ENCODE results near the gene CASTOR2. TPM values are rescaled to one million over a fixed set of nuclear protein-coding genes. Genes with fewer than 3 reads are reported as not detected.

The CASTOR2 gene
- total RNA-seq, 2 experiments from 2014 or later, result 3.1 to 3.6 TPM

DNA sequence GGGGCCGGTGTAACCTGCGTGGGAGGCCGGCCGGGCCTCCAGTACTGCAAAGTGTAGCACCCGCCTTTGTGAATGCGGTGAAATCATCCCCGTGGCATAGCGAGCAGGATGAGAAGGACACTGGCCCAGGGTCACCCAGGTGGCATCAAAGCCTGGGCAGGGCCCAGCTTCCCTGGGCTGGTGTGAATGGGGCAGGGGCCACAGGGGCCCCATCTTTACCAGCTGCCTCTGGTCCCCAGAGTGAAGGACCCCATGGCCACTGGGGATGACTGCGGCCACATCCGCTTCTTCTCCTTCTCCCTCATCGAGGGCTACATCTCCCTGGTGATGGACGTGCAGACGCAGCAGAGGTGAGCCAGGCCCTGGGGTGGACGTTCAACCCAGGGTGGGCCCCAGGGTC is 55.3 kb downstream of the CASTOR2 start:
- intact Hi-C loops (cut with DNase I, micrococcal nuclease), result no loop called here
- no peaks in the 10 kb centered on the region for H3K27me3 Mint-ChIP-seq
- TF ChIP-seq, protein P1, sequence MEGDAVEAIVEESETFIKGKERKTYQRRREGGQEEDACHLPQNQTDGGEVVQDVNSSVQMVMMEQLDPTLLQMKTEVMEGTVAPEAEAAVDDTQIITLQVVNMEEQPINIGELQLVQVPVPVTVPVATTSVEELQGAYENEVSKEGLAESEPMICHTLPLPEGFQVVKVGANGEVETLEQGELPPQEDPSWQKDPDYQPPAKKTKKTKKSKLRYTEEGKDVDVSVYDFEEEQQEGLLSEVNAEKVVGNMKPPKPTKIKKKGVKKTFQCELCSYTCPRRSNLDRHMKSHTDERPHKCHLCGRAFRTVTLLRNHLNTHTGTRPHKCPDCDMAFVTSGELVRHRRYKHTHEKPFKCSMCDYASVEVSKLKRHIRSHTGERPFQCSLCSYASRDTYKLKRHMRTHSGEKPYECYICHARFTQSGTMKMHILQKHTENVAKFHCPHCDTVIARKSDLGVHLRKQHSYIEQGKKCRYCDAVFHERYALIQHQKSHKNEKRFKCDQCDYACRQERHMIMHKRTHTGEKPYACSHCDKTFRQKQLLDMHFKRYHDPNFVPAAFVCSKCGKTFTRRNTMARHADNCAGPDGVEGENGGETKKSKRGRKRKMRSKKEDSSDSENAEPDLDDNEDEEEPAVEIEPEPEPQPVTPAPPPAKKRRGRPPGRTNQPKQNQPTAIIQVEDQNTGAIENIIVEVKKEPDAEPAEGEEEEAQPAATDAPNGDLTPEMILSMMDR (IDR thresholded peaks at IDR 0.05), result no peak
- H3K27ac Mint-ChIP-seq, result no peak overlapping the region
- H3K36me3 Mint-ChIP-seq (ENCODE audit: low read depth), result no peaks in the 10 kb centered on the region
- ATAC-seq (ENCODE audit: poor library complexity) (no peak), DNase-seq (no peak)
- Histone ChIP-seq H3K27me3 (ENCODE audit: control insufficient read depth in 1 of 2, insufficient read depth in 2 of 2, low read length in 2 of 2) (no peaks in the 10 kb centered on the region), H3K4me1 (ENCODE audit: insufficient read depth, low read length) (no peaks in the 10 kb centered on the region), H3K4me3 (ENCODE audit: low read length) (no peak overlapping the region), H3K27ac (ENCODE audit: low read depth in 1 of 2, low read length in 2 of 2) (no peak overlapping the region), H3K9me3 (ENCODE audit: control insufficient read depth in 1 of 2, insufficient read depth in 1 of 2, low read length in 2 of 2) (no peaks in the 10 kb centered on the region), H3K36me3 (ENCODE audit: insufficient read depth, low read length) (no peaks in the 10 kb centered on the region)
- ChIA-PET CTCF (no interaction called here), POLR2A (no interaction called here)
- H3K9me3 Mint-ChIP-seq, result no peaks in the 10 kb centered on the region
- H3K4me1 Mint-ChIP-seq (ENCODE audit: low read depth), result no peaks in the 10 kb centered on the region
- no peak overlapping the region for H3K4me3 Mint-ChIP-seq

DNA sequence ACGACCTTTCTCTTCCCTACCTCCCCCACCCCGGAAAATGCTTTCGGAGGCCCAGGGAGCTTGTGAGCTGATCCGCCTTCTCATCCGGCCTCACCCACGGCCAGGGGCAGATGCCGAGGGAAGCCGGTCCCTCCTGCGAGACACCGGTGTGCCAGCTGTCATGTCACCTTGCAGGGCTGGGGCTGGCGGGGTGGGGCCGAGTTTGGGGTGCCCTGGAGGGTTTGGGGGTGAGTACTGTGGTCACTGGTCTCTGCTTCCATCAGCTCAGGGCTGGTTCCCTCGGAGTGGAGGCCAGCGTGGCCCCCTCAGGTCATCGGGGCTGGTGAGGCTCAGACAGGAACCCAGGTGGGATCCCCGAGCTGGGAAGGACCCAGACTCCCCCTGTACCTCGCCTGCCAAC is 60.4 kb downstream of the CASTOR2 start:
- Histone ChIP-seq H3K4me3 (ENCODE audit: low read length) (no peak overlapping the region), H3K36me3 (ENCODE audit: insufficient read depth, low read length) (no peaks in the 10 kb centered on the region), H3K4me1 (ENCODE audit: insufficient read depth, low read length) (no peaks in the 10 kb centered on the region), H3K27ac (ENCODE audit: low read depth in 1 of 2, low read length in 2 of 2) (no peak overlapping the region), H3K9me3 (ENCODE audit: control insufficient read depth in 1 of 2, insufficient read depth in 1 of 2, low read length in 2 of 2) (no peaks in the 10 kb centered on the region), H3K27me3 (ENCODE audit: control insufficient read depth in 1 of 2, insufficient read depth in 2 of 2, low read length in 2 of 2) (no peaks in the 10 kb centered on the region)
- Mint-ChIP-seq H3K27ac (no peak overlapping the region), H3K27me3 (no peaks in the 10 kb centered on the region), H3K9me3 (no peaks in the 10 kb centered on the region), H3K4me1 (ENCODE audit: low read depth) (no peaks in the 10 kb centered on the region), H3K36me3 (ENCODE audit: low read depth) (peaks cover 5% of the 10 kb centered on the region), H3K4me3 (no peak overlapping the region)
- CTCF ChIA-PET, result no interaction called here
- TF ChIP-seq, protein P1 (IDR thresholded peaks at IDR 0.05), result no peak
- intact Hi-C loops (cut with DNase I, micrococcal nuclease), result no loop called here
- DNase-seq (no peak), ATAC-seq (ENCODE audit: poor library complexity) (no peak)
- POLR2A ChIA-PET, result no interaction called here

- ATAC-seq (ENCODE audit: poor library complexity), result no peak
- CTCF ChIA-PET, result interaction anchor here (0.6 kb wide), 1 partner anchor 9 kb away, joined by 5 read pairs; no protein-coding TSS in a partner anchor
These were observed 63.8 kb downstream of the CASTOR2 start for GRCh38 chr7:75028299-75028698.

More at GRCh38 chr7:75028299-75028698, 63.8 kb downstream of the CASTOR2 start:
- Histone ChIP-seq H3K4me3 (ENCODE audit: low read length) (no peak overlapping the region), H3K27ac (ENCODE audit: low read depth in 1 of 2, low read length in 2 of 2) (no peak overlapping the region), H3K9me3 (ENCODE audit: control insufficient read depth in 1 of 2, insufficient read depth in 1 of 2, low read length in 2 of 2) (peaks cover 0 to 13% of the 10 kb centered on the region in 2 experiments), H3K27me3 (ENCODE audit: control insufficient read depth in 1 of 2, insufficient read depth in 2 of 2, low read length in 2 of 2) (no peaks in the 10 kb centered on the region), H3K36me3 (ENCODE audit: insufficient read depth, low read length) (no peaks in the 10 kb centered on the region), H3K4me1 (ENCODE audit: insufficient read depth, low read length) (no peaks in the 10 kb centered on the region)
- no peak overlapping the region for H3K4me3 Mint-ChIP-seq
- intact Hi-C loops (cut with DNase I, micrococcal nuclease), result no loop called here
- H3K9me3 Mint-ChIP-seq, result no peaks in the 10 kb centered on the region
- no peak for DNase-seq
- POLR2A ChIA-PET, result no interaction called here
- TF ChIP-seq, protein P1 (IDR thresholded peaks at IDR 0.05), result no peak
- H3K27me3 Mint-ChIP-seq, result no peaks in the 10 kb centered on the region
- no peaks in the 10 kb centered on the region for H3K4me1 Mint-ChIP-seq (ENCODE audit: low read depth)
- peaks cover 5% of the 10 kb centered on the region for H3K36me3 Mint-ChIP-seq (ENCODE audit: low read depth)
- no peak overlapping the region for H3K27ac Mint-ChIP-seq

Data from CD4-positive, alpha-beta T cell (primary cell).